Liver (tissue), 9 donors: Measurements from ENCODE around the gene BCL2. TPM values are rescaled to one million over a fixed set of nuclear protein-coding genes. Genes with fewer than 3 reads are reported as not detected.

ENCODE experiments used
- DNase-seq: peaks from one replicate; pipeline ENCODE4 v3.0.0-alpha.2; 2017; ENCODE audit warnings: low spot score
- H3K27ac ChIP-seq, 2 donors: one replicate each; pipeline ENCODE4 v1.7.0; 2013; ENCODE audit warnings: inconsistent platforms in 2 of 2, low read length in 2 of 2, control low read depth in 1 of 2, low read depth in 1 of 2, mild to moderate bottlenecking in 1 of 2
- H3K27me3 ChIP-seq, 4 donors: one replicate each; pipeline versions ENCODE4 v1.6.1 to v1.7.0; 2013; ENCODE audit warnings: low read length in 3 of 4, inconsistent platforms in 1 of 4, mild to moderate bottlenecking in 1 of 4, moderate library complexity in 1 of 4; ENCODE audit not compliant: control insufficient read depth in 4 of 4, insufficient read depth in 4 of 4
- H3K36me3 ChIP-seq, 4 donors: one replicate each; pipeline versions ENCODE4 v1.6.1 to v1.7.0; 2013; ENCODE audit warnings: low read length in 3 of 4, mild to moderate bottlenecking in 3 of 4, low read depth in 1 of 4, moderate library complexity in 1 of 4; ENCODE audit not compliant: control insufficient read depth in 4 of 4, insufficient read depth in 3 of 4
- H3K4me1 ChIP-seq, 4 donors: one replicate each; pipeline versions ENCODE4 v1.6.1 to v1.7.0; 2013; ENCODE audit warnings: low read length in 3 of 4, mild to moderate bottlenecking in 3 of 4, moderate library complexity in 1 of 4; ENCODE audit not compliant: control insufficient read depth in 4 of 4, insufficient read depth in 4 of 4
- H3K4me3 ChIP-seq, 3 donors: one replicate each; pipeline versions ENCODE4 v1.6.1 to v1.7.0; 2013; ENCODE audit warnings: low read length in 3 of 3, control low read depth in 1 of 3, low read depth in 1 of 3, mild to moderate bottlenecking in 1 of 3
- H3K9ac ChIP-seq, 2 donors: one replicate each; pipeline ENCODE4 v1.7.0; 2013; ENCODE audit warnings: low read length in 2 of 2, mild to moderate bottlenecking in 2 of 2, moderate library complexity in 2 of 2, control low read depth in 1 of 2, low read depth in 1 of 2
- H3K9me3 ChIP-seq, 4 donors: one replicate each; pipeline versions ENCODE4 v1.6.1 to v1.7.0; 2013; ENCODE audit warnings: low read length in 3 of 4; ENCODE audit not compliant: control insufficient read depth in 4 of 4
- EGR1 ChIP-seq, 2 donors: IDR thresholded peaks; 2 replicates each; pipeline ENCODE4 v1.6.1; 2016 to 2018; ENCODE audit warnings: antibody characterized with exemption in 2 of 2, low read depth in 2 of 2
- FOXA1 ChIP-seq: IDR thresholded peaks from 2 replicates; pipeline ENCODE4 v1.6.1; 2016; ENCODE audit warnings: antibody characterized with exemption
- FOXA2 ChIP-seq: IDR thresholded peaks from 2 replicates; pipeline ENCODE4 v1.6.1; 2016; ENCODE audit warnings: antibody characterized with exemption
- GABPA ChIP-seq, 2 donors: IDR thresholded peaks in 1 of 2; conservative IDR thresholded peaks in 1 of 2; 2 replicates each; pipeline ENCODE4 v1.6.1; 2016; ENCODE audit warnings: antibody characterized with exemption in 2 of 2, mild to moderate bottlenecking in 1 of 2, moderate library complexity in 1 of 2
- HNF4A ChIP-seq, 2 donors: conservative IDR thresholded peaks; 2 replicates each; pipeline ENCODE4 v1.6.1; 2016; ENCODE audit warnings: antibody characterized with exemption in 2 of 2, mild to moderate bottlenecking in 2 of 2
- HNF4G ChIP-seq: IDR thresholded peaks from 2 replicates; pipeline ENCODE4 v1.6.1; 2016; ENCODE audit warnings: antibody characterized with exemption
- JUND ChIP-seq, 2 donors: IDR thresholded peaks; 2 replicates each; pipeline ENCODE4 v1.6.1; 2016; ENCODE audit warnings: antibody characterized with exemption in 2 of 2
- NR2F2 ChIP-seq: IDR thresholded peaks from 2 replicates; pipeline ENCODE4 v1.6.1; 2016; ENCODE audit warnings: antibody characterized with exemption
- RXRA ChIP-seq, 2 donors: IDR thresholded peaks; 2 replicates each; pipeline ENCODE4 v1.6.1; 2017 to 2018; ENCODE audit warnings: antibody characterized with exemption in 2 of 2, mild to moderate bottlenecking in 1 of 2
- SP1 ChIP-seq: IDR thresholded peaks from 2 replicates; pipeline ENCODE4 v1.6.1; 2018; ENCODE audit warnings: antibody characterized with exemption, mild to moderate bottlenecking
- TAF1 ChIP-seq: conservative IDR thresholded peaks from 2 replicates; pipeline ENCODE4 v1.6.1; 2016; ENCODE audit warnings: antibody characterized with exemption, mild to moderate bottlenecking
- YY1 ChIP-seq: IDR thresholded peaks from 2 replicates; pipeline ENCODE4 v1.6.1; 2016; ENCODE audit warnings: antibody characterized with exemption, mild to moderate bottlenecking
- WGBS: extraction: QIAGEN DNeasy Blood & Tissue Kit; methylation state at CpG from one replicate; pipeline ENCODE4 v1.1.7; 2013; 5-methylcytosine and 5-hydroxymethylcytosine counted together
- polyA plus RNA-seq, 2 donors: library from polyadenylated mRNA; stranded (reverse) in 1 of 2; unstranded in 1 of 2; fragments of 200-250 nt in 1 of 2; fragments of >200 nt in 1 of 2; fragmentation: Nextera tagmentation in 1 of 2; extraction: Ambion mirVana in 1 of 2; gene quantifications; one replicate each; pipeline versions ENCODE4 v1.2.1 to v1.2.3, GENCODE V29; 2013 to 2015
- total RNA-seq, 2 donors: library from RNA; depleted of rRNA; stranded (reverse); fragments of >200 nt; gene quantifications; one replicate each; pipeline ENCODE4 v1.2.3, GENCODE V29; 2014
- TF ChIP-seq, protein P1 (sequence below): IDR thresholded peaks from 2 replicates; pipeline ENCODE4 v1.6.1; 2016; ENCODE audit warnings: antibody characterized with exemption, mild to moderate bottlenecking
- TF ChIP-seq, protein P2 (sequence below): IDR thresholded peaks from 2 replicates; pipeline ENCODE4 v1.6.1; 2016; ENCODE audit warnings: antibody characterized with exemption
- TF ChIP-seq, protein P3 (sequence below): fragments of 150-350 bp; IDR thresholded peaks from 2 replicates; pipeline ENCODE4 v1.5.1; 2017; ENCODE audit warnings: improper control_type of control experiment, low read depth, low read length; ENCODE audit not compliant: missing input control
- TF ChIP-seq, protein P4 (sequence below): IDR thresholded peaks from 2 replicates; pipeline ENCODE4 v1.6.1; 2016; ENCODE audit warnings: antibody characterized with exemption
- donor health status: healthy.
- donor health status: healthy.
- donor health status: healthy.
- donor health status: healthy.
- donor health status: healthy.

BCL2 gene
- total and polyA plus RNA-seq, 4 donors, result 0.40 to 3.9 (median 1.4) TPM

DNA sequence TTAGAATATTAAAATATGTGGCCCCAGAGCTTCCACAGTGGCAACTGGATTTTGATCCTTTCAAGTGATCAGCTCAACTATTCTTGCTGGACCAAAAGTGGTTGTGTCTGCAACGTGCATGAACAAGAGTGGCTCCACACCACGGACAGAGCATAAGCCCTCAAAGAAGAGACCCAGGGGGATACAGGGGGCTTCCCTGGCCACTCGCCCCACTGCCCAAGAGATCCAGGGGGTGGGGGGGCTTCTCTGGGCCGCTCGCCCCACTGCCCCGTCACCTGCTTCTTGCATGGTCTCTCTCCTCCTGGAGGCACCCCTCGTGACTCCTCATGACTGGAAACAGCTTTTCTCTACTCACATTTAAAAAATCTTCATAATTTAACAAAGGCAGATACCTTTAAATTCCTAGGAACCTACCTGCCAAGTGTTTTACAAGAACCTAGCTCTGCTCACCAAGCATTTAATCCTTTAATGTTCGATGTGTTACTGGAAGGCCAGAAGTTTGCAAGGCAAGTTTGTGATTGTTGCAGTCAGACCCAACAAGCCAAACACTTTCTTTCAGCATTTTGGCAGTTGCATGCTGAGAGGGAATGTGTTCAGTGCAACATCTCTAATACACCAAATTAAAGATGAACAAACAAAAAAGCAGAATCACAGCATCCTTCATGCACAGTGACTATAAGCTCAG lies 174.3 kb downstream of the BCL2 start (continued):
- TF ChIP-seq, protein P1, sequence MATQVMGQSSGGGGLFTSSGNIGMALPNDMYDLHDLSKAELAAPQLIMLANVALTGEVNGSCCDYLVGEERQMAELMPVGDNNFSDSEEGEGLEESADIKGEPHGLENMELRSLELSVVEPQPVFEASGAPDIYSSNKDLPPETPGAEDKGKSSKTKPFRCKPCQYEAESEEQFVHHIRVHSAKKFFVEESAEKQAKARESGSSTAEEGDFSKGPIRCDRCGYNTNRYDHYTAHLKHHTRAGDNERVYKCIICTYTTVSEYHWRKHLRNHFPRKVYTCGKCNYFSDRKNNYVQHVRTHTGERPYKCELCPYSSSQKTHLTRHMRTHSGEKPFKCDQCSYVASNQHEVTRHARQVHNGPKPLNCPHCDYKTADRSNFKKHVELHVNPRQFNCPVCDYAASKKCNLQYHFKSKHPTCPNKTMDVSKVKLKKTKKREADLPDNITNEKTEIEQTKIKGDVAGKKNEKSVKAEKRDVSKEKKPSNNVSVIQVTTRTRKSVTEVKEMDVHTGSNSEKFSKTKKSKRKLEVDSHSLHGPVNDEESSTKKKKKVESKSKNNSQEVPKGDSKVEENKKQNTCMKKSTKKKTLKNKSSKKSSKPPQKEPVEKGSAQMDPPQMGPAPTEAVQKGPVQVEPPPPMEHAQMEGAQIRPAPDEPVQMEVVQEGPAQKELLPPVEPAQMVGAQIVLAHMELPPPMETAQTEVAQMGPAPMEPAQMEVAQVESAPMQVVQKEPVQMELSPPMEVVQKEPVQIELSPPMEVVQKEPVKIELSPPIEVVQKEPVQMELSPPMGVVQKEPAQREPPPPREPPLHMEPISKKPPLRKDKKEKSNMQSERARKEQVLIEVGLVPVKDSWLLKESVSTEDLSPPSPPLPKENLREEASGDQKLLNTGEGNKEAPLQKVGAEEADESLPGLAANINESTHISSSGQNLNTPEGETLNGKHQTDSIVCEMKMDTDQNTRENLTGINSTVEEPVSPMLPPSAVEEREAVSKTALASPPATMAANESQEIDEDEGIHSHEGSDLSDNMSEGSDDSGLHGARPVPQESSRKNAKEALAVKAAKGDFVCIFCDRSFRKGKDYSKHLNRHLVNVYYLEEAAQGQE, result no peak

DNA sequence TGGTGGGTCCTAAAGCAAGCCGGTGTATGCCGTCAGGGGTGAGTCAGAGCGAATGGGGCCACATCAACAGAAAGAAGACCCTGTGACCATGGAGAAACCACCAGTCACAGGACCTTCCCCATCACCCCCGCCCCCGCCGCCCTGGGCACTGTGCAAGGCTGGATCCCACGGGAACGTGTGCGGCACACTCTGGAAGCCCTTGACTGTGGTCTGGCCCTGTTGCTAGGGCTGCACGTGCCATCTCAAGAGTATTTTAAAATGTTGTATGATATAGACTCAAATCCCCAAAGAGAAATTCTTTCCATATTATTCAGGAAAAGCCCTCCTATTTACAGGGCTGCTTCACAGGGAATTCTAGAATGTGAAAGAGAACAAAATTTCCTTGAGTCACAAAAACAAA lies 174.8 kb downstream of the BCL2 start:
- H3K9ac ChIP-seq, result no peak overlapping the region
- H3K4me1 ChIP-seq, result peaks cover 10 to 24% (median 16%) of the 10 kb centered on the region in 4 donors
- no peaks in the 10 kb centered on the region for H3K27me3 ChIP-seq
- DNase-seq, result no peak
- H3K4me3 ChIP-seq, result no peak overlapping the region
- H3K27ac ChIP-seq, result no peak overlapping the region
- no peaks in the 10 kb centered on the region for H3K9me3 ChIP-seq
- WGBS, result 96% methylated on average over 10 of the region's 10 CpGs
- H3K36me3 ChIP-seq, result no peaks in the 10 kb centered on the region
- TF ChIP-seq HNF4A (conservative IDR thresholded peaks at IDR 0.05) (no peak), JUND (IDR thresholded peaks at IDR 0.05) (no peak), EGR1 (IDR thresholded peaks at IDR 0.05; ENCODE audit: low read depth in 2 of 2) (no peak), TAF1 (no peak), RXRA (IDR thresholded peaks at IDR 0.05) (no peak), NR2F2 (no peak), GABPA (IDR thresholded peaks at IDR 0.05 in 1 of 2, conservative IDR thresholded peaks at IDR 0.05 in 1 of 2) (no peak), HNF4G (no peak), FOXA2 (no peak), FOXA1 (no peak), YY1 (no peak), SP1 (no peak)
- TF ChIP-seq, protein P2, sequence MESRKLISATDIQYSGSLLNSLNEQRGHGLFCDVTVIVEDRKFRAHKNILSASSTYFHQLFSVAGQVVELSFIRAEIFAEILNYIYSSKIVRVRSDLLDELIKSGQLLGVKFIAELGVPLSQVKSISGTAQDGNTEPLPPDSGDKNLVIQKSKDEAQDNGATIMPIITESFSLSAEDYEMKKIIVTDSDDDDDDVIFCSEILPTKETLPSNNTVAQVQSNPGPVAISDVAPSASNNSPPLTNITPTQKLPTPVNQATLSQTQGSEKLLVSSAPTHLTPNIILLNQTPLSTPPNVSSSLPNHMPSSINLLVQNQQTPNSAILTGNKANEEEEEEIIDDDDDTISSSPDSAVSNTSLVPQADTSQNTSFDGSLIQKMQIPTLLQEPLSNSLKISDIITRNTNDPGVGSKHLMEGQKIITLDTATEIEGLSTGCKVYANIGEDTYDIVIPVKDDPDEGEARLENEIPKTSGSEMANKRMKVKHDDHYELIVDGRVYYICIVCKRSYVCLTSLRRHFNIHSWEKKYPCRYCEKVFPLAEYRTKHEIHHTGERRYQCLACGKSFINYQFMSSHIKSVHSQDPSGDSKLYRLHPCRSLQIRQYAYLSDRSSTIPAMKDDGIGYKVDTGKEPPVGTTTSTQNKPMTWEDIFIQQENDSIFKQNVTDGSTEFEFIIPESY, result no peak
- TF ChIP-seq, protein P3, sequence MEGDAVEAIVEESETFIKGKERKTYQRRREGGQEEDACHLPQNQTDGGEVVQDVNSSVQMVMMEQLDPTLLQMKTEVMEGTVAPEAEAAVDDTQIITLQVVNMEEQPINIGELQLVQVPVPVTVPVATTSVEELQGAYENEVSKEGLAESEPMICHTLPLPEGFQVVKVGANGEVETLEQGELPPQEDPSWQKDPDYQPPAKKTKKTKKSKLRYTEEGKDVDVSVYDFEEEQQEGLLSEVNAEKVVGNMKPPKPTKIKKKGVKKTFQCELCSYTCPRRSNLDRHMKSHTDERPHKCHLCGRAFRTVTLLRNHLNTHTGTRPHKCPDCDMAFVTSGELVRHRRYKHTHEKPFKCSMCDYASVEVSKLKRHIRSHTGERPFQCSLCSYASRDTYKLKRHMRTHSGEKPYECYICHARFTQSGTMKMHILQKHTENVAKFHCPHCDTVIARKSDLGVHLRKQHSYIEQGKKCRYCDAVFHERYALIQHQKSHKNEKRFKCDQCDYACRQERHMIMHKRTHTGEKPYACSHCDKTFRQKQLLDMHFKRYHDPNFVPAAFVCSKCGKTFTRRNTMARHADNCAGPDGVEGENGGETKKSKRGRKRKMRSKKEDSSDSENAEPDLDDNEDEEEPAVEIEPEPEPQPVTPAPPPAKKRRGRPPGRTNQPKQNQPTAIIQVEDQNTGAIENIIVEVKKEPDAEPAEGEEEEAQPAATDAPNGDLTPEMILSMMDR, result no peak
- TF ChIP-seq, protein P4, sequence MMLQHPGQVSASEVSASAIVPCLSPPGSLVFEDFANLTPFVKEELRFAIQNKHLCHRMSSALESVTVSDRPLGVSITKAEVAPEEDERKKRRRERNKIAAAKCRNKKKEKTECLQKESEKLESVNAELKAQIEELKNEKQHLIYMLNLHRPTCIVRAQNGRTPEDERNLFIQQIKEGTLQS, result no peak
